IPS-NIHi11 (cell line): ENCODE results near the gene ZDHHC16.

Source experiments
- DNase-seq: peaks from one replicate; pipeline ENCODE4 v3.0.0; 2012; ENCODE audit warnings: mixed read lengths, low spot score

ZDHHC16 gene

GRCh38 chr10:97479939-97480338 is 34.0 kb downstream of the ZDHHC16 start:
- peak; percentile 80 for DNase-seq

DNA sequence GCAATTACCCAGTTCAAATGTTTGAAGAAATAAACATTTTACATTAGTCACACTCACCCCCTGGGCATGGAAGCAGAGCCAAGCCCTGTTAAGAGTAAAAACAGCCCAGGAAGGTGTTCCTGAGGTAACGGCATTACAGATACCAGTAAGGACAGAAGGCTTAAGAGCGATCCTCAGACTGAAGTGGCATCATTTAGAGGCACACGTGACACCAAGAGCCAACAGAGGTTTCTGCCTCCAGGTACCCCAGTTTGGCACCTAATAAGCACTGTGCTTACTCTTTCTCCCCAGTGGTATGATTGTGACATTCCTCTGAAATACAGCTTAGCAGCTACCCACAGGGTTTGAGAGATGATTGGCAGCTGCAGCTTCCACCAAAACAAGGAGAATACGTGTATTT is 35.1 kb downstream of the ZDHHC16 start:
- DNase-seq = no peak

DNA sequence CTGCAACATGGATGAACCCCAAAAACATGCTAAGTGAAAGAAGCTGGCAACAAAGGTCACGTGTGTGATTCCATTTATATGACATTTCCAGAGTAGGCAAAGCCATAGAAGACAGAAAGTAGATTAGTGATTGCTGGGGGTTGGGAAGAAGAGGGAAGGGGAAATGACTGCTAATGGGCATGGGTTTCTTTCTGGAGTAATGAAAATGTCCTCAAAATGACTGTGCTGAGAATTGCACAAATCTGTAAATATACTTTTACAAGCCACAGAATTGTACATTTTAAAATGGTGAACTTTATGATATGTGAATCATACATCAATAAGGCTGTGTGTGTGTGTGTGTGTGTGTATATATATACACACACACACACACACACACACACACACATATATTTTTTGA is 36.4 kb downstream of the ZDHHC16 start:
- no peak for DNase-seq

GRCh38 chr10:97483506-97483905 is 37.5 kb downstream of the ZDHHC16 start:
- no peak for DNase-seq

DNA sequence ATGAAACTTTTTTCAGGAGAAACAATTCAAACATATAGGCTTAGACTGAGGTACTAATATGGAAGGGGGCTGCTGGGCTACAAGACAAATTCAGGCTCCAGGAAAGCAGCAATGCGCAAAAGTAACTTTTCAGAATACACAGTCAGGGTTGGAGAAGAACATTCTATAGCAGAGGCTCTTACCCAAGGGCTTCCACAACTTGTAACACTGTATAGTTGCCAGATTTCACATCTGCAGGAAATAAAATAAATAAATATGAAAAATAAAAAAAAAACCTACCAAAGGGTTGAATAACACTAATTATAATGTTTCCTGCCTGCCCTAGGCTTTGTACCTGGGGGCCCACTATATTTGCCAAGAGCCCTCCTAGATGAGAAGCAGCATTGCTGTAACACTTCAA is 37.9 kb downstream of the ZDHHC16 start:
- no peak for DNase-seq

GRCh38 chr10:97485647-97486281 is 39.8 kb downstream of the ZDHHC16 start:
- no peak for DNase-seq

GRCh38 chr10:97490592-97490991 is 44.6 kb downstream of the ZDHHC16 start:
- DNase-seq = no peak

DNA sequence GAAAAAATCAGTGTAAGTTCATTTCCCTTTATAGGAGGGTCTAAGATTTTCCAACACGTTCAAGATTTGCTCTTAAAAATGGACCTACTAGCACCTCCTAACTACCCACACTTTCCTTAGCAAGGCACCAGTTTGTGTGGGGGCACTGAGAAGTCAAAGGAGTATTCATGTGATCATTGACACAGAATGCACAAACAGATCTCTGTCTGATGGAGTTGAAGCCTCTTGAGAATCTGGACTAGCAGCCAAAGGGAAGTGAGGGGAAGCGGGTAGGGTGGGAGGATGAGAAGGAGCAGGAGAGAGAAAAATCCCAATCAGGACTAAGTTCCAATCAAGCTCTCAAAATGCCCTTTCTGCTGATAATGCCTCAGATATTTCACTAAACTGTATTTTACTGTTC is 48.2 kb downstream of the ZDHHC16 start:
- no peak for DNase-seq

GRCh38 chr10:97494863-97495506 is 49.0 kb downstream of the ZDHHC16 start:
- DNase-seq = peak; percentile 50

GRCh38 chr10:97497572-97498075 is 51.6 kb downstream of the ZDHHC16 start:
- peak; percentile 82 for DNase-seq

GRCh38 chr10:97498076-97498840 is 52.3 kb downstream of the ZDHHC16 start, which contains the start of gene MMS19:
MMS19 (minus strand) TSS chr10:97498422; CDS start chr10:97498384, 38 bp downstream.
- DNase-seq = peak; percentile 99

DNA sequence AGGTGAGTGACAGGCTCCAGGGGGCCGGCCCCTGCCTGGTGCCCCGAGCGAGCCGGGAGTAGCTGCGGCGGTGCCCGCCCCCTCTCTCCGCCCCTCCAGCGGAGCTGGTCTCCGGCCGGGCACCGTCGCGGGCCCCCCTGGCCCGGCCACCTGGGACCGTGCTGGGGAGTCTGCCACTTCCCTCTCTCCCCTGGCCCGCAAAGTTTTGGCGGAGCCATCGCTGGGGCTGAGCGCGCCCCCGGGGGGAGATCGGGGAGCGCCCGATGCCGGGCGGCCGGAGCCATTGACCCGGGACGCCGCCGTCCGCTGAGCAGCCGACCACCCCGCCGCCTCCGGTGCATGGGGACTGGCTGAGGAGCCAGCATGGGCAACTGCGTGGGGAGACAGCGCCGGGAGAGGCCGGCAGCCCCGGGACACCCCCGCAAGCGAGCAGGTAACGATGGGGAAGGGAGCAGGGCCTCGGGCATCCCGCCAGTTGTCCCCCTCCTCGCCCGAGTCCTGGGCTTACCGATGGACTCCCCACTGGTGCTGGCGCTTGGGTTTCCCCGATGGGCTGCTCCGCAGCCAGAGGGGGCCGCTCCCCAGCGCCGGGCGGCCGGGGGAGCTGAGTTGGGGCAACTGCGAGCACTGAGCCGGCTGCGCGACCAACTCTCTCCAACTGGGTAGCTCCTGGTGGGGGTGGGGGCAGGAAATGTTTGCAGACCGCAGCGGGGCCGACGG is 53.0 kb downstream of the ZDHHC16 start, which contains the start of gene UBTD1:
Gene UBTD1, plus strand, starts transcription at position 84 of the 720 bp plus-strand sequence. Its CDS starts 280 bp downstream, at position 364.
- peak; percentile 100 for DNase-seq

DNA sequence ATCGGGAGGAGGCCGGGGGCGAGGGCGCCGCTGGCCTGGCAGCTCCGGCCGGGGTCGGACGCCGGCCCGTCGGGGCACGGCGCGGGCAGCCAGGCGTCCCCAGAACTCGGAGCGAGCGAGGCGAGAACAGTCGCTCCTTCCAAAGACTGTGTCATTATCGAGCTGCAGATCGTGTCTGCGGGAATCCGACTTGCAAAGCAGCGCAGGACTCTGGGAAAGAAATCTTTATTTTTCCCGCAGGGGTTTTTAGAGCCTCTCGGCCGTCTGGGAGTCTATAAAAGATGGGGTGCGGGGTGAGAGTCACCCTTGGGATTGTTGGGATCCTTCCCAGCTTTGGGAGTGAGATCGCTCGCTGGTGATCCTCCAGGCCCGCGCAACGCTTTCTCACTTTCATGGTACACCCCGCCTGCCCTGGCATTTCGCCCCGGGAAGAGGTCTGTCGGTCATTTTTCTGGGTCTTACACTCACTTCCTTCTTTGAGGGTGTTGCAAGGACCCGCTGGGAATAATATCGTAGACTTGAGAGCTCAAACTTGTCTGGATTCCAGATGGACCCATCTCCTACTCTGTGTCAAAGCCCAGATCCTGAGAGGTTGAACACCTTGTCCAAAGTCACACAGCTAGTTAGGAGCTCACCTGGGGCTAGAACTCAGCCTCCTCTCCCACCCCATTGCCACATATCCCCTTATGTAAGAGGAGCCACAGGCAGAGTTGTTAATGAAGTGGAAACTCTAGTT is 53.8 kb downstream of the ZDHHC16 start:
- no peak for DNase-seq

GRCh38 chr10:97500297-97500575 is 54.3 kb downstream of the ZDHHC16 start:
- DNase-seq = no peak

- no peak for DNase-seq
Measured at GRCh38 chr10:97502916-97503315, 56.9 kb downstream of the ZDHHC16 start.

GRCh38 chr10:97503406-97503805 is 57.4 kb downstream of the ZDHHC16 start:
- no peak for DNase-seq

DNA sequence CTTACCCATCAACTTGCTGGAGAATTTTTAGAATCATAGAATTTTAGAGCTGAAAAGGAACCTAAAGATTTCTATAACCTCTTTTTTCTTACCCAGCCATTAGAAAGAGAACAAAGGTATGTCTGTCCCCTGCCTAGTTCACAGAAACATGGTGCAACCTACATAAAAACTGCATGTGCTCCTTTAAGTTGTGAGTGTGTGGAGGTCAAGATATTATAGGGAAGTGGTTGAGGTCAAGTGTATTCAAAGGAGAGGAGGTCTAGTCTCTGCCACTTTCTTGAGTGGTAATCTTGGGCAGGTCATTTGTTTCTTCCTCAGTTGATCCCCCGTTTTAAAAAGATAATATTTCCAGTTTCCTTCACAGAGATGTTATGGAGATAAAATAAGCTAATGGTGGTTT is 59.2 kb downstream of the ZDHHC16 start:
- no peak for DNase-seq

DNA sequence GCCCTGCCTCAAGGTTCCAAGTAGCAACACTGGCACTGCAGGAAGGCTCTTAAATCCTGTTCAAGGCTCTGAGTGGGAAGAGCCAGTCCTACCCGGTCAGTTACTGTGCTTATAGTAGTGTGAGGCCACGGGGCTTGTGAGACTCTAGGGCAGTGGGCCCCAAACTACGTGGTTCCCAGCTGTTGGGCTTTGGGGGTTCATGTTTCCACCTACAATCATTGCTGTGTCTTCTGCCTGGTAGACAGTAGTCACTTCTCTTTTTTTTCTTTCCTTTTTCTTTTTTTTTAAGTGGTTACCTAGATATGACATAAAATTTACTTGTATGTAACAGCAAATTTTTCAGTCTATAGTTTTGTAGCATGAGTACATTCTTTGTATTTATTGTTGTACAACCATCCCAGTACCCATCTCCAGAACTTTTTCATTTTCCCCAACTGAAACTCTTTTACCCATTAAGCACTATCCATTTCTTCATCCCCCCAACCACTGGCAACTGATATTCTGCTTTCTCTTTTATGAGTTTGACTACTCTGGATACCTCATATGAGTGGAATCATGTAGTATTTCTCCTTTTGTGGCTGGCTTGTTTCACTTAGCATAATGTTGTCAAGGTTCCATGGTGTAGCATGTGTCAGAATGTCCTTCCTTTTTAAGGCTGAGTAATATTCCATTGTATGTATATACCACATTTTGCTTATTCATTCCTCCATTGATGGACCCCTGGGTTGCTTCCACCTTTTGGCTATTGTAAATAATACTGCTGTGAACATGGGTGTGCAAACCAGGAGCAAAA is 60.4 kb downstream of the ZDHHC16 start:
- no peak for DNase-seq
